GM18867 (cell line): ENCODE measurements around the gene BOLA3.
"Not testable (repeated sequence)": the region's sequence is repeated elsewhere in the genome, so short reads cannot be mapped to it uniquely, and the experiment has no call there.

ENCODE experiments used
- ATAC-seq: cut with Tn5 transposase; IDR thresholded peaks from one replicate; pipeline ENCODE4 v1.9.1; 2021; ENCODE audit warnings: mild to moderate bottlenecking, moderate library complexity; ENCODE audit not compliant: unreplicated experiment

The BOLA3 gene

GRCh38 chr2:74149570-74150319 lies 2.0 kb upstream of the BOLA3 start:
- ATAC-seq: no peak

- no peak for ATAC-seq
Measured at GRCh38 chr2:74149247-74149525, 1.5 kb upstream of the BOLA3 start.

DNA sequence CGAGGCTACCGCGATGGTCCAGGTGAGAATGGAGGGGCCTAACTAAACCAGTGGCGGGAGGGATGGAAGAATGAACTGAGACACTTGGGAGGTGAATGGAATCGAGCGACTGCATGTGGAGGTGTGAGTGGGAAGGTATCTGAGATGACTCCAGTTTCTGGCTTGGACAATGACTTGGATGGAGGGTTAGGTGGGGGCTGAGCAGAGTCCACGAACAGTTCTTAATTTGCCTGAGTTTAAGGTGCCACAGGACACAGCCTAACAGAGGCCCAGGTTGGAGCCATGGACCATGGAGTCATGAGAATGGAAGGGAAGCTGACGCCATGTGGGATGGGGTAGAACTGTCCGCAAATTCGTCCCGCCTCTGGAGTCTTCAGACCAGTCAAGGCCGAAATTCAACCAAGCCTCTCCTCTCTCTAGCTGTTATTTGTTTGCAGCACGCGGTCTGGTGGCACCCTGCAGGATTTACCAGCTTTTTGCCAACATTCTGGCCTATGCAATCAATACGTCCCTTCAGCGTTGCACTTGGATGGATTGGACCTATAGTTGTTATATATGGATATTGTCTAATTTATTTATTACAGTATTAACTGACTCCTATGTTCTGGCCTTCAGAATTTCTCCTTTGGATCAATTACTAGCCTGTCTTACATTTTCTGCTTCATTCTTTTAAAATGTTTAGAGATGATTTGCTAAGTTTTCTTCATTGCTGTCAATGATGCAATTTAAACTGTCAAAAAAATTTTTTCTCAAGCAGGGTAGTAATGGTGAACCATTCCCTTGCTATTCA lies 940 bp upstream of the BOLA3 start:
- no peak for ATAC-seq

GRCh38 chr2:74146929-74147726 lies 584 bp downstream of the BOLA3 start:
- peak; percentile 33 for ATAC-seq

- no peak for ATAC-seq
Measured at GRCh38 chr2:74142340-74142739, 5.4 kb downstream of the BOLA3 start.

- no peak for ATAC-seq
Measured at GRCh38 chr2:74138600-74139323, 8.9 kb downstream of the BOLA3 start.

- no peak for ATAC-seq
Measured at GRCh38 chr2:74137651-74138599, 9.8 kb downstream of the BOLA3 start.

GRCh38 chr2:74131901-74132300 lies 15.8 kb downstream of the BOLA3 start:
- ATAC-seq: no peak

GRCh38 chr2:74130211-74130995 lies 17.3 kb downstream of the BOLA3 start:
- no peak for ATAC-seq

- ATAC-seq: no peak
Measured at GRCh38 chr2:74128206-74128605, 19.5 kb downstream of the BOLA3 start.

- not testable (repeated sequence) for ATAC-seq
Measured at GRCh38 chr2:74123955-74124354, 23.8 kb downstream of the BOLA3 start.

DNA sequence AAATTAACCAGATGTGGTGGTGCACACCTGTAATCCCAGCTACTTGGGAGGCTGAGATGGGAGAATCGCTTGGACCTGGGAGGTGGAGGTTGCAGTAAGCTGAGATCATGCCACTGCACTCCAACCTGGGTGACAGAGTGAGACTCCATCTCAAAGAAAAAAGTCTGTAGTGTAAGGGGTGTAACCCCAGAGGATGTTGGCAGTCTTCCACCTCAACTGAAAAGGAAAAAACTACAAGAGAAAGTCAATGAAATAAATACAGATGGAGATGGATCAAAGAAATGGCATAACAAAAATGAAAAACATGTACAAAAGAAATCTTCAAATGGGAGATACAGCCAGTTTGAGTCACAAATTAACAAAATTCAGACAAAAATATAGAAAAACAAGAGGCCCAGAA lies 25.9 kb downstream of the BOLA3 start:
- not testable (repeated sequence) for ATAC-seq

- ATAC-seq: peak; percentile 97
Measured at GRCh38 chr2:74119912-74120825, 27.5 kb downstream of the BOLA3 start.

- ATAC-seq: no peak
Measured at GRCh38 chr2:74119339-74119738, 28.4 kb downstream of the BOLA3 start.

DNA sequence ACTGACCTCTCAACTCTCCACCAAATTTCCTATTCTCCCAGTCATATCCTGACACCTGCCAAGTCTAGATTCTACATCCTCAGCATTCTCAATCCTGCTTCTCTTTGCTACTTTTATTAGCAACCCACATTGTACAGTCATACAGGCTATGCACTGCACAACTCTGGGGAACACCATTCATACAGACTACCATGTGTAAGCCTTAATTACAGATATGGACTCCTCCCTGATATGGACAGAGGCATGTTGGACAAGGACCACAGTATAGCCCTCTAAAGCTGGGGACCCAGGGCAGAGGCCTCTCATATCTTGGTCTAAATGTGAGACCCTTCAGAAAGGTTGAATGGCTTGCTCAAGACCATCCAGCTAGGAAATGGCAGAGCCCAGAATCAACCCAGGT lies 36.3 kb downstream of the BOLA3 start:
- ATAC-seq: no peak

DNA sequence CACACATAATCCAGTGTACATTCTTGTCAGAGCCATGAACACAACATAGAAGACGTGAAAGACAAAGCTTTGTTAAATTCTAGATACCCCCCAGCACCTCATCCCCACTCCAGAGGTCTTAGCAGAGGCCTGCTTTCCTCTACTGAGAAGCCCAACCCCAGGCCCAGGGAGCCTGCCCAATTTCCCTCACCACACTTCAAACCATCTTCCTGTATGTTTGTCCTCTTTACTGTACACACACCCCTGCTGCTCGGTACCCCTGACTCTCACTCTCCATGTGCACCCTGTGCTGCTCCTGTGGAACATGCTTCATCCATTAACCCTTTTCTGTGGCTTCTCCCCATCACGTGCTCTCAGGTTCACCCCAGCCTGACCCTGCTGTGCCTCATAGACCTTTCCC lies 37.2 kb downstream of the BOLA3 start:
- ATAC-seq: no peak

DNA sequence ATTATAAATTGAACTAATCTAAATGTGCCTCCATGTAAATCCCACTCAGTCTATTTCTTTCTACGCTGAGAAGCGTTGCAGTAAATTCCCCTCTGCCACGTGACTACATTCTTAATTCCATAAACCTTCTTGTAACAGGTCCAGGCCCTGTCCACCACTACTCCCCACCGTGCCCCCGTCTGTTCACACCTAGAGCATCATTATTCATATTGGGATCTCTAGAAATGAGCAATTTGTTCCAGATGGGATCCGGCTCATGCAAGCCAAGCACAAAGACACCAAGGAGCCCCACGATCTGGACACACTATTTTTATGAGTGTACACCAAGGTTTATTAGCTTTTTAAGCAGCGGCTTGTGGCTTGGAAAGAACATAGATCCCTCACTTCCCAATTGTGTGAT lies 38.2 kb downstream of the BOLA3 start:
- no peak for ATAC-seq

GRCh38 chr2:74107071-74107470 lies 40.6 kb downstream of the BOLA3 start:
- ATAC-seq: no peak
